HEK293 (cell line): Measurements from ENCODE around the gene ANO6.

Source experiments
- BCL11A ChIP-seq: fragments of 450-650 bp; formaldehyde crosslinking; IDR thresholded peaks from 2 replicates; pipeline ENCODE4 v1.5.1; 2016; ENCODE audit warnings: low read depth, missing biosample characterization, missing genetic modification characterization
- CTCF ChIP-seq: fragments of 450-650 bp; formaldehyde crosslinking; IDR thresholded peaks from 2 replicates; pipeline ENCODE4 v1.5.1; 2016; ENCODE audit warnings: missing biosample characterization, missing genetic modification characterization
- GLIS1 ChIP-seq: fragments of 450-650 bp; formaldehyde crosslinking; IDR thresholded peaks from 2 replicates; pipeline ENCODE4 v1.5.1; 2016; ENCODE audit warnings: missing biosample characterization, missing genetic modification characterization
- GLIS2 ChIP-seq: fragments of 450-650 bp; formaldehyde crosslinking; IDR thresholded peaks from 2 replicates; pipeline ENCODE4 v1.5.1; 2016; ENCODE audit warnings: missing biosample characterization, missing genetic modification characterization
- KLF10 ChIP-seq: fragments of 450-650 bp; IDR thresholded peaks from 2 replicates; pipeline ENCODE4 v1.5.1; 2018; ENCODE audit warnings: missing biosample characterization, mild to moderate bottlenecking, missing genetic modification characterization
- SP7 ChIP-seq: fragments of 450-650 bp; formaldehyde crosslinking; IDR thresholded peaks from 2 replicates; pipeline ENCODE4 v1.5.1; 2016; ENCODE audit warnings: missing biosample characterization, missing genetic modification characterization
- TCF7L2 ChIP-seq: IDR thresholded peaks from 2 replicates; pipeline ENCODE4 v1.6.1; 2011; ENCODE audit warnings: low read depth, mild to moderate bottlenecking, inconsistent platforms, low read length, moderate library complexity, borderline replicate concordance
- ZFP37 ChIP-seq: fragments of 450-650 bp; formaldehyde crosslinking; IDR thresholded peaks from 2 replicates; pipeline ENCODE4 v1.5.1; 2016; ENCODE audit warnings: missing biosample characterization, missing genetic modification characterization
- ZNF114 ChIP-seq: fragments of 450-650 bp; formaldehyde crosslinking; IDR thresholded peaks from 2 replicates; pipeline ENCODE4 v1.5.0; 2017; ENCODE audit warnings: missing biosample characterization, missing genetic modification characterization
- ZNF274 ChIP-seq, 2 experiments: fragments of 200-500 bp in 1 of 2; fragments of 450-650 bp in 1 of 2; sonication (Bioruptor generic) in 1 of 2; formaldehyde crosslinking in 1 of 2; IDR thresholded peaks; 2 replicates each; pipeline versions ENCODE4 v1.5.1 to v1.6.1; 2014 to 2016; ENCODE audit warnings: borderline replicate concordance in 1 of 2, inconsistent platforms in 1 of 2, low read length in 1 of 2, missing biosample characterization in 1 of 2, missing genetic modification characterization in 1 of 2
- ZNF449 ChIP-seq: fragments of 450-650 bp; formaldehyde crosslinking; IDR thresholded peaks from 2 replicates; pipeline ENCODE4 v1.5.1; 2017; ENCODE audit warnings: missing biosample characterization, mild to moderate bottlenecking, missing genetic modification characterization, moderate library complexity
- ZNF555 ChIP-seq: fragments of 450-650 bp; formaldehyde crosslinking; conservative IDR thresholded peaks from 2 replicates; pipeline ENCODE4 v1.5.1; 2017; ENCODE audit warnings: missing biosample characterization, mild to moderate bottlenecking, missing genetic modification characterization, inconsistent platforms
- ZNF560 ChIP-seq: fragments of 450-650 bp; formaldehyde crosslinking; IDR thresholded peaks from 2 replicates; pipeline ENCODE4 v1.5.1; 2017; ENCODE audit warnings: missing biosample characterization, missing genetic modification characterization, borderline replicate concordance

GRCh38 chr12:45439039-45439438, 223.1 kb downstream of the ANO6 start:
- TF ChIP-seq ZFP37 (tag by site-specific recombination) (no peak), BCL11A (tag by site-specific recombination) (no peak), KLF10 (tag by site-specific recombination) (no peak), CTCF (no peak), ZNF274 (IDR thresholded peaks at IDR 0.05; ENCODE audit: low read length) (no peak), ZNF274 (tag by site-specific recombination; IDR thresholded peaks at IDR 0.05; ENCODE audit: borderline replicate concordance) (no peak), ZNF114 (tag by site-specific recombination) (no peak), TCF7L2 (no peak), SP7 (tag by site-specific recombination) (no peak), ZNF555 (no peak), GLIS2 (no peak), ZNF560 (no peak), GLIS1 (no peak), ZNF449 (tag by site-specific recombination) (no peak)
